Thyroid gland (tissue), 4 donors: ENCODE measurements around the gene RPL15.
A peak's percentile ranks its signal among the peaks of the same experiment; 100 is the strongest.

Source experiments
- POLR2A ChIP-seq, 2 donors: fragments of 450-650 bp; IDR thresholded peaks; one replicate each; pipeline ENCODE4 v1.6.1; 2017; ENCODE audit warnings: antibody characterized with exemption in 2 of 2, mild to moderate bottlenecking in 2 of 2, moderate library complexity in 1 of 2
- TF ChIP-seq, protein P1 (sequence below), 6 experiments: fragments of 200-600 bp in 3 of 6; fragments of 450-650 bp in 3 of 6; sonication (generic) in 3 of 6; IDR thresholded peaks; one replicate each; pipeline ENCODE4 v1.5.1; 2016 to 2019; ENCODE audit warnings: antibody characterized with exemption in 6 of 6, mild to moderate bottlenecking in 2 of 6, inconsistent platforms in 1 of 6, moderate library complexity in 1 of 6

DNA sequence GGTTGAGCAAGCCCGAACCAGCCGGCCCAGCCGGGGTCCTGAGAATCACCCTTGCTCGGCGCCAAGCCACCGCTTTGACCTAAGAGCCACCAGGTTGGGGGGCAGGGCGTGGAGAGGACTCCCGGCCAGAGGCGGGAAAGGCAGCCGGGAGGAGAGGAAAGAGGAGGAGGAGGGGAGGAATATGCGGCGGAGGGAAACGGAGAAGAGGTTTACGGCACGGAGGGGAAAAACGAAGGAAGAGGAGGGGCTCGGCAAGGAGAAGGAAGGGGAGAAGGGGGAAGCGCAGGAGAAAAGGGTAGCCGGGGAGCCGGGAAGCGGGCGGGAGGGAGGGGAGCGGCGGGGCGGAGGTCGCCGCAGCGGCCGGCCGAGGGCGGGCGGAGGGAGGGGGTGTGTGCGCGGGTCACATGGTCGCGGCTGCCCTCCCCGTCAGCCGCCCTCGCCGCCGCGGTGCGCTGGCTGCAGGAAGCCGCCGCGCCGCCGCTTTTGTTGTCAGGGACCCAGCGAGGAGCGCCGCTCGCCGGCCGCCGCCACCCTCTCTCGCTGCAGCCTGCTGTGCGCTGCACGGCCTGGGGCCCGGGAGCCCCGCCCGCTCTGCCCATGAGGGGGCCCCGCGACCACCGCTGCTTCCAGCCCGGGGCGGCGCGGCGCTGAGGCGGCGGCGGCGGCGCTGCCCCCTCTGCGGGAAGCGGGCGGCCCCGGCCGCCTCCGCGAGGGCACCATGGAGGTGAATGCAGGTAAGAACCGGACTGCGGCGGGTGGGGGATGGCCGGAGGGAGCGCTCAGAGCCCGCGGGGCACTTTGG is 28.1 kb downstream of the RPL15 start, which contains the start of gene NR1D2:
- TF ChIP-seq, protein P1, sequence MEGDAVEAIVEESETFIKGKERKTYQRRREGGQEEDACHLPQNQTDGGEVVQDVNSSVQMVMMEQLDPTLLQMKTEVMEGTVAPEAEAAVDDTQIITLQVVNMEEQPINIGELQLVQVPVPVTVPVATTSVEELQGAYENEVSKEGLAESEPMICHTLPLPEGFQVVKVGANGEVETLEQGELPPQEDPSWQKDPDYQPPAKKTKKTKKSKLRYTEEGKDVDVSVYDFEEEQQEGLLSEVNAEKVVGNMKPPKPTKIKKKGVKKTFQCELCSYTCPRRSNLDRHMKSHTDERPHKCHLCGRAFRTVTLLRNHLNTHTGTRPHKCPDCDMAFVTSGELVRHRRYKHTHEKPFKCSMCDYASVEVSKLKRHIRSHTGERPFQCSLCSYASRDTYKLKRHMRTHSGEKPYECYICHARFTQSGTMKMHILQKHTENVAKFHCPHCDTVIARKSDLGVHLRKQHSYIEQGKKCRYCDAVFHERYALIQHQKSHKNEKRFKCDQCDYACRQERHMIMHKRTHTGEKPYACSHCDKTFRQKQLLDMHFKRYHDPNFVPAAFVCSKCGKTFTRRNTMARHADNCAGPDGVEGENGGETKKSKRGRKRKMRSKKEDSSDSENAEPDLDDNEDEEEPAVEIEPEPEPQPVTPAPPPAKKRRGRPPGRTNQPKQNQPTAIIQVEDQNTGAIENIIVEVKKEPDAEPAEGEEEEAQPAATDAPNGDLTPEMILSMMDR (IDR thresholded peaks at IDR 0.05), result peak in 1 of 6 experiments; percentile 10
- peak; percentile 83 to 86 for TF ChIP-seq POLR2A (IDR thresholded peaks at IDR 0.05)
